H1 (cell line): Measurements from ENCODE around the gene TBC1D2. TPM values are rescaled to one million over a fixed set of nuclear protein-coding genes. Genes with fewer than 3 reads are reported as not detected.

ENCODE experiments used
- CTCF ChIA-PET: fragments of 300-600 bp; sonication (Branson Sonifier 250); formaldehyde crosslinking; loops from one replicate; lab custom pipeline; 2021; ENCODE audit not compliant: partially characterized antibody; lab: Charles Lee
- POLR2A ChIA-PET: fragments of 300-600 bp; sonication (Branson Sonifier 250); formaldehyde crosslinking; loops from one replicate; lab custom pipeline; 2021; ENCODE audit warnings: inconsistent platforms; ENCODE audit not compliant: partially characterized antibody; lab: Charles Lee
- DNase-seq, 2 experiments: peaks; one replicate each; pipeline versions ENCODE4 v3.0.0 to v3.0.0-alpha.2; 2010 to 2022; ENCODE audit warnings: low spot score in 2 of 2, low read depth in 1 of 2, mixed read lengths in 1 of 2
- FAIRE-seq: peaks from 2 replicates; lab custom pipeline; 2011; peaks lifted over from hg19 to GRCh38; lab: Jason Lieb, UNC
- H2AFZ ChIP-seq: 2 replicates; pipeline ENCODE4 v1.8.1; 2012; ENCODE audit warnings: low read length, inconsistent platforms
- H2AK5ac ChIP-seq: 2 replicates; pipeline ENCODE4 v1.6.1; 2013; ENCODE audit warnings: low read depth, low read length
- H2BK120ac ChIP-seq: replicated peaks from 2 replicates; pipeline ENCODE3; 2013; ENCODE audit warnings: low read depth, low read length, inconsistent platforms
- H2BK12ac ChIP-seq: 2 replicates; pipeline ENCODE4 v1.6.1; 2013; ENCODE audit warnings: low read depth, low read length
- H2BK15ac ChIP-seq: 2 replicates; pipeline ENCODE4 v1.6.1; 2013; ENCODE audit warnings: low read length
- H2BK20ac ChIP-seq: 2 replicates; pipeline ENCODE4 v1.6.1; 2013; ENCODE audit warnings: low read length
- H2BK5ac ChIP-seq: 2 replicates; pipeline ENCODE4 v1.6.1; 2013; ENCODE audit warnings: low read depth, low read length
- H3K14ac ChIP-seq: 2 replicates; pipeline ENCODE4 v1.6.1; 2013; ENCODE audit warnings: inconsistent platforms; ENCODE audit not compliant: insufficient read length
- H3K18ac ChIP-seq: 2 replicates; pipeline ENCODE4 v1.6.1; 2013; ENCODE audit warnings: low read length; ENCODE audit errors: extremely low read depth
- H3K23ac ChIP-seq: 2 replicates; pipeline ENCODE4 v1.6.1; 2013; ENCODE audit warnings: inconsistent platforms; ENCODE audit not compliant: insufficient read length
- H3K23me2 ChIP-seq: 2 replicates; pipeline ENCODE4 v1.6.1; 2013; ENCODE audit warnings: low read depth, low read length
- H3K27ac ChIP-seq: 2 replicates; pipeline ENCODE4 v1.6.1; 2011; ENCODE audit warnings: low read depth, low read length, inconsistent platforms
- H3K27me3 ChIP-seq, 4 experiments: replicated peaks in 1 of 4; 1 replicate in 1 of 4; 2 replicates in 3 of 4; pipeline versions ENCODE4 v1.6.1 to v1.8.1; 2011 to 2013; ENCODE audit warnings: low read length in 3 of 4, mild to moderate bottlenecking in 3 of 4, inconsistent platforms in 2 of 4, mixed read lengths in 2 of 4, moderate library complexity in 1 of 4; ENCODE audit not compliant: control insufficient read depth in 3 of 4, insufficient read depth in 3 of 4; ENCODE audit errors: extremely low read depth in 1 of 4
- H3K36me3 ChIP-seq, 4 experiments: 2 replicates each; pipeline versions ENCODE4 v1.6.1 to v1.8.1; 2011 to 2013; ENCODE audit warnings: mild to moderate bottlenecking in 4 of 4, low read length in 3 of 4, moderate library complexity in 2 of 4, control low read depth in 1 of 4, inconsistent platforms in 1 of 4; ENCODE audit not compliant: insufficient read depth in 4 of 4, control insufficient read depth in 2 of 4
- H3K4ac ChIP-seq: replicated peaks from 2 replicates; pipeline ENCODE3; 2013; ENCODE audit warnings: low read length, low read depth, mixed read lengths, inconsistent platforms; ENCODE audit not compliant: insufficient read length
- H3K4me1 ChIP-seq, 4 experiments: replicated peaks in 1 of 4; 1 replicate in 1 of 4; 2 replicates in 3 of 4; pipeline versions ENCODE4 v1.6.1 to v1.8.1; 2011 to 2013; ENCODE audit warnings: low read length in 3 of 4, inconsistent platforms in 2 of 4, mixed read lengths in 1 of 4; ENCODE audit not compliant: insufficient read depth in 4 of 4, control insufficient read depth in 3 of 4
- H3K4me2 ChIP-seq, 2 experiments: 2 replicates each; pipeline versions ENCODE4 v1.6.1 to v1.8.1; 2011 to 2013; ENCODE audit warnings: low read depth in 2 of 2, low read length in 2 of 2, control low read depth in 1 of 2, inconsistent platforms in 1 of 2, mild to moderate bottlenecking in 1 of 2; ENCODE audit not compliant: insufficient read depth in 1 of 2
- H3K4me3 ChIP-seq, 4 experiments: fragments of 200-600, 300-600 bp in 1 of 4; sonication (generic), shearing (Covaris generic), sonication (Bioruptor Twin) in 1 of 4; 2 replicates each; pipeline versions ENCODE4 v1.5.1 to v1.8.1; 2011 to 2016; ENCODE audit warnings: low read length in 4 of 4, low read depth in 3 of 4, control low read depth in 2 of 4, inconsistent platforms in 2 of 4, mild to moderate bottlenecking in 2 of 4, mixed read lengths in 1 of 4, moderate library complexity in 1 of 4; ENCODE audit not compliant: insufficient read depth in 2 of 4; ENCODE audit errors: extremely low read depth in 1 of 4
- H3K56ac ChIP-seq: replicated peaks from 2 replicates; pipeline ENCODE3; 2013; ENCODE audit warnings: low read depth, mild to moderate bottlenecking, mixed read lengths, low read length, inconsistent platforms; ENCODE audit not compliant: insufficient read length
- H3K79me1 ChIP-seq: 2 replicates; pipeline ENCODE4 v1.6.1; 2013; ENCODE audit warnings: low read depth, low read length, control low read depth
- H3K79me2 ChIP-seq, 2 experiments: 2 replicates each; pipeline versions ENCODE4 v1.6.1 to v1.8.1; 2012 to 2013; ENCODE audit warnings: low read length in 2 of 2, mild to moderate bottlenecking in 2 of 2, inconsistent platforms in 1 of 2; ENCODE audit not compliant: insufficient read depth in 2 of 2, control insufficient read depth in 1 of 2
- H3K9ac ChIP-seq, 4 experiments: replicated peaks in 1 of 4; 1 replicate in 1 of 4; 2 replicates in 3 of 4; pipeline versions ENCODE4 v1.6.1 to v1.8.1; 2011 to 2013; ENCODE audit warnings: low read depth in 3 of 4, low read length in 3 of 4, control low read depth in 2 of 4, mild to moderate bottlenecking in 2 of 4, moderate library complexity in 2 of 4, inconsistent platforms in 1 of 4; ENCODE audit errors: extremely low read depth in 1 of 4
- H3K9me3 ChIP-seq, 2 experiments: 2 replicates each; pipeline versions ENCODE4 v1.6.1 to v1.8.1; 2012 to 2013; ENCODE audit warnings: mild to moderate bottlenecking in 2 of 2, moderate library complexity in 2 of 2, control low read depth in 1 of 2, inconsistent platforms in 1 of 2, low read depth in 1 of 2, low read length in 1 of 2, mixed read lengths in 1 of 2; ENCODE audit not compliant: insufficient read depth in 2 of 2
- H4K20me1 ChIP-seq, 2 experiments: replicated peaks in 1 of 2; 2 replicates each; pipeline versions ENCODE3 to v1.8.1; 2011 to 2013; ENCODE audit warnings: inconsistent platforms in 2 of 2, low read length in 2 of 2, mild to moderate bottlenecking in 1 of 2; ENCODE audit not compliant: insufficient read depth in 2 of 2, control insufficient read depth in 1 of 2
- H4K5ac ChIP-seq: 2 replicates; pipeline ENCODE4 v1.6.1; 2013; ENCODE audit warnings: low read length, low read depth, mixed read lengths, inconsistent platforms; ENCODE audit not compliant: insufficient read length
- H4K8ac ChIP-seq: 2 replicates; pipeline ENCODE4 v1.8.0; 2013; ENCODE audit warnings: mild to moderate bottlenecking, moderate library complexity, low read length, inconsistent platforms; ENCODE audit not compliant: insufficient read depth; ENCODE audit errors: extremely low read depth
- H4K91ac ChIP-seq: replicated peaks from 2 replicates; pipeline ENCODE3; 2013; ENCODE audit warnings: low read length, mixed read lengths, inconsistent platforms; ENCODE audit not compliant: insufficient read length
- CTCF ChIP-seq, 3 experiments: IDR thresholded peaks; 1 replicate in 2 of 3; 2 replicates in 1 of 3; pipeline versions ENCODE4 v1.5.1 to v1.6.1; 2011; ENCODE audit warnings: low read length in 3 of 3, mild to moderate bottlenecking in 3 of 3, inconsistent platforms in 2 of 3, low read depth in 1 of 3, moderate library complexity in 1 of 3; ENCODE audit not compliant: insufficient read depth in 1 of 3; ENCODE audit errors: control extremely low read depth in 1 of 3
- EP300 ChIP-seq, 2 experiments: IDR thresholded peaks; 1 replicate in 1 of 2; 2 replicates in 1 of 2; pipeline ENCODE4 v1.6.1; 2011 to 2012; ENCODE audit warnings: low read depth in 2 of 2, low read length in 2 of 2, mild to moderate bottlenecking in 2 of 2, borderline replicate concordance in 1 of 2, inconsistent platforms in 1 of 2, moderate library complexity in 1 of 2
- POU5F1 ChIP-seq: IDR thresholded peaks from 2 replicates; pipeline ENCODE4 v1.6.1; 2011; ENCODE audit warnings: low read depth, mild to moderate bottlenecking, low read length, moderate library complexity
- WGBS, 2 experiments: shearing (Covaris generic) in 1 of 2; methylation state at CpG; one replicate each; pipeline versions ENCODE4 v1.1.6 to v1.1.7; 2013 to 2015; ENCODE audit warnings: low lambda C conversion rate in 2 of 2, mixed read lengths in 2 of 2, inconsistent platforms in 1 of 2, low coverage in 1 of 2, missing lambda C conversion rate in 1 of 2; ENCODE audit not compliant: insufficient replicate concordance in 2 of 2, insufficient coverage in 1 of 2, insufficient read length in 1 of 2; ENCODE audit errors: extremely low coverage in 1 of 2, missing lambda C conversion rate in 1 of 2; 5-methylcytosine and 5-hydroxymethylcytosine counted together
- polyA plus RNA-seq, 7 experiments: library from polyadenylated mRNA; depleted of rRNA in 3 of 7; stranded (reverse) in 5 of 7; unstranded in 2 of 7; fragments of >200 nt in 5 of 7; fragments of 200-250 nt in 2 of 7; gene quantifications; 1 replicate in 5 of 7; 2 replicates in 1 of 7; 4 replicates in 1 of 7; pipeline versions ENCODE4 v1.2.1 to v1.2.3, GENCODE V29; 2011 to 2013; ENCODE audit warnings: missing spikeins in 2 of 7, mixed read lengths in 2 of 7
- total RNA-seq: library from RNA; stranded (reverse); fragmentation: NEBNext Ultra II Directional; extraction: Animal tissue kit (Norgen Biotek cat#: 25700); gene quantifications from 2 replicates; pipeline ENCODE4 v1.2.1, GENCODE V29; 2021

Gene TBC1D2
- total and polyA plus RNA-seq, 2 of the 8 experiments (the other 6 are each of a cell fraction or from before 2014, with no cell fraction given): 7.4 TPM

DNA sequence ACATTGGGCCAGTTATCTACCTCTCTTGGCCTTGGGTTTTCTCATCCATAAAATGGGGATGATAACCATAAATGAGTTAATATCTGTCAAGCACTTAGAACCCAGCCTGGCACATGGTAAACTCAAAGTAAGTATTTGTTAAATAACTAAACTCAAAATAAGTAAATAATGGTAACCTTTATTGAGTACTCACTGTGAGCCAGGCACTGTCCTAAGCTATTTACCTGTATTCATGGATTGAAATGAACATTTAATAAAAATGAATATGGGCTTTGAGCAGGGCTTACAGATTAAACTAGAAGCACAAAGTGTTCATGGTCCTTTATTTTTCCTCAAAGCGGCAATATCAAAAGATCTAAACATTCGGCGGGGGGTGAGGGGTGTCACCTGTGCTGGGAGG is 79.7 kb downstream of the TBC1D2 start:
- Histone ChIP-seq H2BK12ac (no peak overlapping the region), H3K27me3 (no peaks in the 10 kb centered on the region), H2BK120ac (no peak overlapping the region)
- CTCF ChIA-PET: interaction anchor here (1.4 kb wide), 1 partner anchor 80 kb away, joined by 5 read pairs; the partner anchor contains the start of gene TBC1D2
- POLR2A ChIA-PET: no interaction called here
- no peak for DNase-seq
- TF ChIP-seq CTCF (IDR thresholded peaks at IDR 0.05; ENCODE audit: control extremely low read depth in 1 of 3, insufficient read depth in 1 of 3, low read depth in 1 of 3, low read length in 3 of 3): no peak
- no peak for TF ChIP-seq POU5F1
- TF ChIP-seq EP300 (IDR thresholded peaks at IDR 0.05; ENCODE audit: borderline replicate concordance in 1 of 2, low read depth in 2 of 2, low read length in 2 of 2): no peak
- TF ChIP-seq, all 59 proteins: peak for 0
- H3K9me3 ChIP-seq: no peaks in the 10 kb centered on the region
- FAIRE-seq: no peak
- H2AK5ac ChIP-seq: no peak overlapping the region
- no peak overlapping the region for H4K8ac ChIP-seq
- no peak overlapping the region for H3K23ac ChIP-seq
- H2BK5ac ChIP-seq: no peak overlapping the region
- H3K9ac ChIP-seq: no peak overlapping the region
- no peak overlapping the region for H2AFZ ChIP-seq
- H3K4ac ChIP-seq: no peak overlapping the region
- H3K23me2 ChIP-seq: no peaks in the 10 kb centered on the region
- H4K20me1 ChIP-seq: peaks cover 0 to 2% of the 10 kb centered on the region in 2 experiments
- no peak overlapping the region for H3K14ac ChIP-seq
- H3K27ac ChIP-seq: no peak overlapping the region
- H3K79me1 ChIP-seq: peaks cover 7% of the 10 kb centered on the region
- peaks cover 10 to 21% (median 14%) of the 10 kb centered on the region in 4 experiments for H3K4me1 ChIP-seq
- H2BK15ac ChIP-seq: no peak overlapping the region
- no peak overlapping the region for H3K56ac ChIP-seq
- no peak overlapping the region for H4K5ac ChIP-seq
- 90% methylated on average over 3 of the region's 3 CpGs; no CpG with 5 or more reads in 1 of the 2 experiments for WGBS, 2 experiments
- H4K91ac ChIP-seq: no peak overlapping the region
- no peak overlapping the region for H3K18ac ChIP-seq
- H3K79me2 ChIP-seq: peaks cover 0 to 7% of the 10 kb centered on the region in 2 experiments; a peak in 2 of 4 replicates
- H2BK20ac ChIP-seq: no peak overlapping the region
- no peak overlapping the region for H3K4me3 ChIP-seq
- no peaks in the 10 kb centered on the region for H3K36me3 ChIP-seq
- no peak overlapping the region for H3K4me2 ChIP-seq
